ENCODE results near the gene ATXN10. TPM values are rescaled to one million over a fixed set of nuclear protein-coding genes. Genes with fewer than 3 reads are reported as not detected.

ATXN10 gene
- total RNA-seq, 1 donor from 2014 or later = 117 TPM

- DNase-seq (ENCODE audit: low spot score) = no peak
- Mint-ChIP-seq H3K4me1 (ENCODE audit: low read depth) (peaks cover 68% of the 10 kb centered on the region), H3K27ac (ENCODE audit: unreplicated experiment) (peak overlapping the region; percentile 88), H3K27me3 (ENCODE audit: low read depth) (no peaks in the 10 kb centered on the region), H3K9me3 (ENCODE audit: low read depth) (no peaks in the 10 kb centered on the region), H3K4me3 (ENCODE audit: unreplicated experiment) (no peak overlapping the region), H3K36me3 (ENCODE audit: low read depth) (peaks cover 1% of the 10 kb centered on the region)
- no peak for TF ChIP-seq CTCF (IDR thresholded peaks at IDR 0.05)
These were observed 113.0 kb downstream of the ATXN10 start for GRCh38 chr22:45784357-45785277.

- Mint-ChIP-seq H3K9me3 (ENCODE audit: low read depth) (no peaks in the 10 kb centered on the region), H3K4me3 (ENCODE audit: unreplicated experiment) (no peak overlapping the region), H3K27me3 (ENCODE audit: low read depth) (no peaks in the 10 kb centered on the region), H3K36me3 (ENCODE audit: low read depth) (peaks cover 1% of the 10 kb centered on the region), H3K4me1 (ENCODE audit: low read depth) (peaks cover 73% of the 10 kb centered on the region), H3K27ac (ENCODE audit: unreplicated experiment) (peak overlapping the region; percentile 88)
- TF ChIP-seq CTCF (IDR thresholded peaks at IDR 0.05) = no peak
- no peak for DNase-seq (ENCODE audit: low spot score)
These were observed 113.8 kb downstream of the ATXN10 start for GRCh38 chr22:45785458-45785857.

GRCh38 chr22:45786726-45787125 is 115.1 kb downstream of the ATXN10 start:
- peak overlapping the region; percentile 47 for H3K27ac Mint-ChIP-seq (ENCODE audit: unreplicated experiment)
- peaks cover 70% of the 10 kb centered on the region for H3K4me1 Mint-ChIP-seq (ENCODE audit: low read depth)
- H3K4me3 Mint-ChIP-seq (ENCODE audit: unreplicated experiment) = no peak overlapping the region
- peaks cover 1% of the 10 kb centered on the region for H3K36me3 Mint-ChIP-seq (ENCODE audit: low read depth)
- no peak for DNase-seq (ENCODE audit: low spot score)
- H3K9me3 Mint-ChIP-seq (ENCODE audit: low read depth) = no peaks in the 10 kb centered on the region
- TF ChIP-seq CTCF (IDR thresholded peaks at IDR 0.05) = no peak
- no peaks in the 10 kb centered on the region for H3K27me3 Mint-ChIP-seq (ENCODE audit: low read depth)

GRCh38 chr22:45787759-45788158 is 116.1 kb downstream of the ATXN10 start:
- H3K4me1 Mint-ChIP-seq (ENCODE audit: low read depth) = peaks cover 59% of the 10 kb centered on the region
- no peak for TF ChIP-seq CTCF (IDR thresholded peaks at IDR 0.05)
- H3K27ac Mint-ChIP-seq (ENCODE audit: unreplicated experiment) = no peak overlapping the region
- peaks cover 1% of the 10 kb centered on the region for H3K36me3 Mint-ChIP-seq (ENCODE audit: low read depth)
- H3K4me3 Mint-ChIP-seq (ENCODE audit: unreplicated experiment) = no peak overlapping the region
- DNase-seq (ENCODE audit: low spot score) = no peak
- no peaks in the 10 kb centered on the region for H3K9me3 Mint-ChIP-seq (ENCODE audit: low read depth)
- no peaks in the 10 kb centered on the region for H3K27me3 Mint-ChIP-seq (ENCODE audit: low read depth)

- H3K27me3 Mint-ChIP-seq (ENCODE audit: low read depth) = no peaks in the 10 kb centered on the region
- H3K27ac Mint-ChIP-seq (ENCODE audit: unreplicated experiment) = no peak overlapping the region
- H3K36me3 Mint-ChIP-seq (ENCODE audit: low read depth) = peaks cover 1% of the 10 kb centered on the region
- H3K4me1 Mint-ChIP-seq (ENCODE audit: low read depth) = peaks cover 52% of the 10 kb centered on the region
- no peak for TF ChIP-seq CTCF (IDR thresholded peaks at IDR 0.05)
- H3K9me3 Mint-ChIP-seq (ENCODE audit: low read depth) = no peaks in the 10 kb centered on the region
- no peak overlapping the region for H3K4me3 Mint-ChIP-seq (ENCODE audit: unreplicated experiment)
- no peak for DNase-seq (ENCODE audit: low spot score)
These were observed 116.9 kb downstream of the ATXN10 start for GRCh38 chr22:45788522-45788921.
